ENCODE results near the gene RNF150.

Gene RNF150

GRCh38 chr4:141079393-141079930 is 53.8 kb downstream of the RNF150 start:
- DNase-seq (ENCODE audit: low read depth), result no peak
- no peak overlapping the region for H3K4me3 ChIP-seq (ENCODE audit: low read depth, low read length)
- in situ Hi-C loops (cut with HindIII; ENCODE audit: low sequenced_read_pairs), result no loop called here
- TF ChIP-seq CTCF (IDR thresholded peaks at IDR 0.05; ENCODE audit: low read depth, low read length, missing control alignments), result no peak

- no peak for TF ChIP-seq CTCF (IDR thresholded peaks at IDR 0.05; ENCODE audit: low read depth, low read length, missing control alignments)
- DNase-seq (ENCODE audit: low read depth), result no peak
- H3K4me3 ChIP-seq (ENCODE audit: low read depth, low read length), result no peak overlapping the region
- in situ Hi-C loops (cut with HindIII; ENCODE audit: low sequenced_read_pairs), result no loop called here
These were observed 54.4 kb downstream of the RNF150 start for GRCh38 chr4:141078871-141079270.

GRCh38 chr4:141077611-141078225 is 55.6 kb downstream of the RNF150 start:
- no peak for DNase-seq (ENCODE audit: low read depth)
- in situ Hi-C loops (cut with HindIII; ENCODE audit: low sequenced_read_pairs), result no loop called here
- no peak for TF ChIP-seq CTCF (IDR thresholded peaks at IDR 0.05; ENCODE audit: low read depth, low read length, missing control alignments)
- no peak overlapping the region for H3K4me3 ChIP-seq (ENCODE audit: low read depth, low read length)

GRCh38 chr4:141075553-141075952 is 57.7 kb downstream of the RNF150 start:
- in situ Hi-C loops (cut with HindIII; ENCODE audit: low sequenced_read_pairs), result no loop called here
- DNase-seq (ENCODE audit: low read depth), result no peak
- no peak overlapping the region for H3K4me3 ChIP-seq (ENCODE audit: low read depth, low read length)
- TF ChIP-seq CTCF (IDR thresholded peaks at IDR 0.05; ENCODE audit: low read depth, low read length, missing control alignments), result no peak

GRCh38 chr4:141074098-141074878 is 59.0 kb downstream of the RNF150 start:
- in situ Hi-C loops (cut with HindIII; ENCODE audit: low sequenced_read_pairs), result no loop called here
- no peak overlapping the region for H3K4me3 ChIP-seq (ENCODE audit: low read depth, low read length)
- no peak for DNase-seq (ENCODE audit: low read depth)
- TF ChIP-seq CTCF (IDR thresholded peaks at IDR 0.05; ENCODE audit: low read depth, low read length, missing control alignments), result no peak

GRCh38 chr4:141066690-141067089 is 66.6 kb downstream of the RNF150 start:
- no peak for TF ChIP-seq CTCF (IDR thresholded peaks at IDR 0.05; ENCODE audit: low read depth, low read length, missing control alignments)
- DNase-seq (ENCODE audit: low read depth), result no peak
- H3K4me3 ChIP-seq (ENCODE audit: low read depth, low read length), result no peak overlapping the region
- in situ Hi-C loops (cut with HindIII; ENCODE audit: low sequenced_read_pairs), result no loop called here

Data from astrocyte of the cerebellum (primary cell).